HepG2 (cell line): ENCODE measurements around the gene RAD23A. TPM values are rescaled to one million over a fixed set of nuclear protein-coding genes. Genes with fewer than 3 reads are reported as not detected.

Experiments used
- ATAC-seq: fragments of 200-7000 bp; cut with Tn5 transposase; 3 replicates; pipeline ENCODE4 v1.9.1; 2020; ENCODE audit warnings: mild to moderate bottlenecking, moderate library complexity
- BruUV-seq: library from RNA; stranded (reverse); fragments of 400-500 nt; replicated peaks from 2 replicates; lab custom pipeline; 2021; lab: Mats Ljungman, UMichigan
- CTCF ChIA-PET: fragments of 300-600 bp; formaldehyde crosslinking; extraction: SDS; loops from one replicate; lab custom pipeline; 2021; ENCODE audit warnings: low total read pairs, inconsistent platforms, low intra/inter-chr PET ratio; lab: Yijun Ruan, JAX
- POLR2A ChIA-PET: fragments of 350-600 bp; sonication (Branson Sonifier 250); formaldehyde crosslinking; loops from one replicate; lab custom pipeline; 2020; ENCODE audit warnings: antibody characterized with exemption, inconsistent platforms; lab: Yijun Ruan, JAX
- DNase-seq: peaks from one replicate; pipeline ENCODE4 v3.0.0-alpha.2; 2015; ENCODE audit warnings: low spot score
- FAIRE-seq: peaks from 3 replicates; lab custom pipeline; 2011; peaks lifted over from hg19 to GRCh38; lab: Jason Lieb, UNC
- H2AFZ ChIP-seq: one replicate; pipeline ENCODE4 v1.6.1; 2011; ENCODE audit warnings: low read length, inconsistent platforms
- H3K27ac ChIP-seq: fragments of 300-600 bp; 3 replicates; pipeline ENCODE4 v1.8.0; 2011; ENCODE audit warnings: mixed run types, mild to moderate bottlenecking, mixed read lengths, low read length, inconsistent platforms; ENCODE audit not compliant: insufficient read depth; ENCODE audit errors: extremely low read length
- H3K27me3 ChIP-seq, 2 experiments: fragments of 200-600 bp in 1 of 2; 2 replicates in 1 of 2; 3 replicates in 1 of 2; pipeline versions ENCODE4 v1.6.0 to v1.8.0; 2011; ENCODE audit warnings: low read length in 2 of 2, mild to moderate bottlenecking in 2 of 2, moderate library complexity in 2 of 2, inconsistent platforms in 1 of 2; ENCODE audit not compliant: insufficient read depth in 2 of 2, control insufficient read depth in 1 of 2
- H3K36me3 ChIP-seq, 2 experiments: fragments of 200-600 bp in 1 of 2; replicated peaks in 1 of 2; 2 replicates in 1 of 2; 3 replicates in 1 of 2; pipeline versions ENCODE4 v1.5.1 to v1.8.0; 2011; ENCODE audit warnings: low read length in 2 of 2, inconsistent platforms in 1 of 2; ENCODE audit not compliant: insufficient read depth in 2 of 2, control insufficient read depth in 1 of 2
- H3K4me1 ChIP-seq: 2 replicates; pipeline ENCODE4 v1.5.1; 2012; ENCODE audit warnings: low read length, inconsistent platforms; ENCODE audit not compliant: insufficient read depth
- H3K4me2 ChIP-seq: 2 replicates; pipeline ENCODE4 v1.6.0; 2011; ENCODE audit warnings: low read depth, low read length, inconsistent platforms
- H3K4me3 ChIP-seq, 3 experiments: fragments of 200-600 bp in 1 of 3; sonication (generic), shearing (Covaris generic) in 1 of 3; replicated peaks in 1 of 3; 2 replicates each; pipeline ENCODE4 v1.5.1; 2011 to 2016; ENCODE audit warnings: low read length in 3 of 3, inconsistent platforms in 2 of 3, low read depth in 2 of 3, mild to moderate bottlenecking in 2 of 3, control low read depth in 1 of 3, mixed read lengths in 1 of 3; ENCODE audit not compliant: insufficient read depth in 1 of 3
- H3K79me2 ChIP-seq: one replicate; pipeline ENCODE4 v1.6.1; 2011; ENCODE audit warnings: low read length, inconsistent platforms; ENCODE audit not compliant: insufficient read depth
- H3K9ac ChIP-seq: 2 replicates; pipeline ENCODE4 v1.6.0; 2011; ENCODE audit warnings: mild to moderate bottlenecking, low read depth, low read length, inconsistent platforms; ENCODE audit not compliant: insufficient read depth
- H3K9me3 ChIP-seq: 2 replicates; pipeline ENCODE4 v1.5.1; 2012; ENCODE audit warnings: mild to moderate bottlenecking, low read length
- H4K20me1 ChIP-seq: 2 replicates; pipeline ENCODE4 v1.6.0; 2011; ENCODE audit warnings: inconsistent platforms, mild to moderate bottlenecking, low read length, moderate library complexity; ENCODE audit not compliant: insufficient read depth
- FOXO4 ChIP-seq: sonication (generic); formaldehyde crosslinking; conservative IDR thresholded peaks from 2 replicates; pipeline ENCODE4 v1.8.1; 2023; ENCODE audit warnings: missing genetic modification reagents
- PHF20 ChIP-seq: sonication (generic); formaldehyde crosslinking; IDR thresholded peaks from 2 replicates; pipeline ENCODE4 v1.5.0; 2020; ENCODE audit warnings: mild to moderate bottlenecking, missing genetic modification reagents
- PLSCR1 ChIP-seq: sonication (generic); formaldehyde crosslinking; IDR thresholded peaks from 2 replicates; pipeline ENCODE4 v1.5.0; 2020; ENCODE audit warnings: missing genetic modification reagents, mild to moderate bottlenecking, borderline replicate concordance
- ZBTB43 ChIP-seq: sonication (generic); formaldehyde crosslinking; conservative IDR thresholded peaks from 2 replicates; pipeline ENCODE4 v1.4.0; 2020; ENCODE audit warnings: missing genetic modification reagents
- ZFP91 ChIP-seq: sonication (generic); formaldehyde crosslinking; IDR thresholded peaks from 2 replicates; pipeline ENCODE4 v1.9.0; 2022; ENCODE audit warnings: missing genetic modification reagents, mild to moderate bottlenecking, borderline replicate concordance
- ZNF362 ChIP-seq: sonication (generic); formaldehyde crosslinking; IDR thresholded peaks from 2 replicates; pipeline ENCODE4 v1.4.0; 2020; ENCODE audit warnings: missing genetic modification reagents, mild to moderate bottlenecking, borderline replicate concordance
- ZNF746 ChIP-seq: sonication (generic); formaldehyde crosslinking; IDR thresholded peaks from 2 replicates; pipeline ENCODE4 v1.8.0; 2022; ENCODE audit warnings: mild to moderate bottlenecking, missing genetic modification reagents
- WGBS: methylation state at CpG from one replicate; pipeline ENCODE4 v1.1.6; 2017; ENCODE audit warnings: low lambda C conversion rate; 5-methylcytosine and 5-hydroxymethylcytosine counted together
- in situ Hi-C: cut with HindIII; loops from 2 replicates; pipeline ENCODE4 v1.10.0; 2017; ENCODE audit warnings: low pct_unique_long_range_greater_than_20kb; ENCODE audit not compliant: extremely low pct_ligation_motif_present
- intact Hi-C: fragments of 100-400 bp; cut with micrococcal nuclease; formaldehyde crosslinking; loops from one replicate; pipeline ENCODE4 v1.10.0; 2022; ENCODE audit not compliant: unreplicated experiment
- polyA plus RNA-seq, 8 experiments: library from polyadenylated mRNA; depleted of rRNA in 3 of 8; stranded (reverse) in 7 of 8; unstranded in 1 of 8; fragments of >200 nt; fragmentation: Illumina TruSeq in 4 of 8; extraction: Trizol in 4 of 8; gene quantifications; 2 replicates each; pipeline versions ENCODE4 v1.2.1 to v1.2.3, GENCODE V29; 2011 to 2016; ENCODE audit warnings: low read depth in 4 of 8, missing spikeins in 1 of 8, mixed read lengths in 1 of 8; ENCODE audit not compliant: insufficient read depth in 1 of 8
- total RNA-seq, 5 experiments: library from RNA; depleted of rRNA; stranded (reverse); fragments of >200 nt; fragmentation: Illumina TruSeq; extraction: Trizol; gene quantifications; 2 replicates each; pipeline ENCODE4 v1.2.3, GENCODE V29; 2016; ENCODE audit warnings: low read depth in 1 of 5

Gene RAD23A
- total and polyA plus RNA-seq, 2 of the 13 experiments (the other 11 are each of a cell fraction or from before 2014, with no cell fraction given), result 42.5 to 54.2 TPM

GRCh38 chr19:12907166-12907565 is 38.5 kb upstream of the RAD23A start (continued):
- no peak for TF ChIP-seq FOXO4 (CRISPR knock-in tag)
- no peak for TF ChIP-seq ZBTB43 (CRISPR knock-in tag)
- no peak for TF ChIP-seq PLSCR1 (CRISPR knock-in tag)
- TF ChIP-seq, all 625 proteins: peak for 0

GRCh38 chr19:12912571-12912970 is 33.1 kb upstream of the RAD23A start:
- Histone ChIP-seq H3K4me3 (peak overlapping the region; percentile 48 to 63 (median 55)), H3K9ac (peak overlapping the region; percentile 61), H3K4me1 (peaks cover 30% of the 10 kb centered on the region), H3K27me3 (no peaks in the 10 kb centered on the region), H3K36me3 (no peaks in the 10 kb centered on the region), H4K20me1 (no peaks in the 10 kb centered on the region), H3K27ac (peak overlapping the region; percentile 65), H3K9me3 (no peaks in the 10 kb centered on the region)
- in situ Hi-C loops, result no loop called here
- DNase-seq (no peak), ATAC-seq (no peak)
- CTCF ChIA-PET, result no interaction called here
- BruUV-seq, result no TSS peak
- WGBS, result 22% methylated on average over 4 of the region's 4 CpGs
- TF ChIP-seq PHF20 (CRISPR knock-in tag) (0 out of 2 replicates have a peak, but pooled peaks have one; percentile 30), ZNF362 (CRISPR knock-in tag) (0 out of 2 replicates have a peak, but pooled peaks have one; percentile 33), ZFP91 (no peak), ZNF746 (no peak)
- TF ChIP-seq, all 625 proteins: peak for 2
- no peak for FAIRE-seq
- POLR2A ChIA-PET, result interaction anchor here (1.3 to 4.2 kb wide), 8 partner anchors 11 to 250 kb away, joined by 3 to 40 read pairs (median 8); partner anchors contain the start of genes FARSA and GCDH
- Histone ChIP-seq H3K4me2 (peak overlapping the region; percentile 81), H3K79me2 (no peaks in the 10 kb centered on the region), H2AFZ (no peak overlapping the region)
- intact Hi-C loops, result no loop called here
